Ecto neural progenitor cell (in vitro differentiated cells): ENCODE measurements around the gene DRAM1.
"Not testable (repeated sequence)": the region's sequence is repeated elsewhere in the genome, so short reads cannot be mapped to it uniquely, and the experiment has no call there.

ENCODE experiments used
- DNase-seq: peaks from one replicate; pipeline ENCODE4 v3.0.0-alpha.2; 2018; ENCODE audit warnings: low spot score

The DRAM1 gene

DNA sequence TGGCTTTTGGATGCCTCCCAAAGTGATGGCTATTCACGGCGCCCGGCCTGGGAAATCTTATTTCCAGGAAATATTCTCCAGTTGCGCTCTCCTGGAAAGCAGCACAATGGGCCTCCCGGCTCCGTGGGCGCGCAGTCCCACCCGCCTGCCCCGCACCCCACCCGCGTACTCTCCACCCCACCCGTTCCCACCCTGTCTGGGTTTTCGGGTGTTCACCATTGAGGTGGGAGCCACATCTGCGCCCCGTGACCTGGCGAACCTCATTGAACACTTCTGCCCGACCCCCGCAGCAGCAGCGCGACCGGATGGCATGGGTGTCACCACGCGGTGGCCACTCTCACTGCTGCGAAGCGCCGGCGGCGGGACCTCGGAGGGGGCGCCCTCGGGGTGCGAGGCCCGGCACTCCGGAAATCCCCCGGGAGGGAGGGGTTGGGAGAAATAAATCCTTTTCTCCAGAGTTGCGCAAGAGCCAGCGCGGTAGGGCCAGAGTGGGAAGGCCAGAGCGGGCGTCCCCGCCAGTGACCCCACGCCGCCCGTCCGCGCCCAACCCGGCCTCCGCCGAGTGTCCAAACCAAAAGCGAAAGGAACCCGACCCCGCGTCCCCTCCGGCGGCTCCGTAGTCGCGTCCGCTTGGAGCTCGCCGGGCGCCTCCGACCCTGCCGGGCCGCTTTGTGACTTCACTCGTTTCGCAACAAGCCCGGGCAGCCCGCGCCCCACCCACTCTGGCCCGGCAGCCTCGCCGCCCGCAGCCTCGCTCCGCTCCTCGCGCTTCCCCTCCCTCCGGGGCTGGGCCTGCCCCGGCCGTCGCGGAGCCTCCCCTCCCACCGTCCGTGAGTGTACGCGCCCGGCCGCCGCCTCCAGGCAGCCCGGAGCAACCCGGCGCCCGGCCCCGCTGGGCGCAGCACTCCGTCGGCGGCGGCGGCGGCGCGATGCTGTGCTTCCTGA, at the start of gene DRAM1:
TSS of gene DRAM1 (plus strand) at position 720 of the 945 bp plus-strand sequence. CDS start at position 930, 210 bp downstream.
- peak; percentile 90 for DNase-seq

GRCh38 chr12:101828463-101829196, 48.8 kb upstream of the DRAM1 start:
- DNase-seq = no peak

GRCh38 chr12:101829639-101830366, 47.6 kb upstream of the DRAM1 start:
- DNase-seq = no peak

DNA sequence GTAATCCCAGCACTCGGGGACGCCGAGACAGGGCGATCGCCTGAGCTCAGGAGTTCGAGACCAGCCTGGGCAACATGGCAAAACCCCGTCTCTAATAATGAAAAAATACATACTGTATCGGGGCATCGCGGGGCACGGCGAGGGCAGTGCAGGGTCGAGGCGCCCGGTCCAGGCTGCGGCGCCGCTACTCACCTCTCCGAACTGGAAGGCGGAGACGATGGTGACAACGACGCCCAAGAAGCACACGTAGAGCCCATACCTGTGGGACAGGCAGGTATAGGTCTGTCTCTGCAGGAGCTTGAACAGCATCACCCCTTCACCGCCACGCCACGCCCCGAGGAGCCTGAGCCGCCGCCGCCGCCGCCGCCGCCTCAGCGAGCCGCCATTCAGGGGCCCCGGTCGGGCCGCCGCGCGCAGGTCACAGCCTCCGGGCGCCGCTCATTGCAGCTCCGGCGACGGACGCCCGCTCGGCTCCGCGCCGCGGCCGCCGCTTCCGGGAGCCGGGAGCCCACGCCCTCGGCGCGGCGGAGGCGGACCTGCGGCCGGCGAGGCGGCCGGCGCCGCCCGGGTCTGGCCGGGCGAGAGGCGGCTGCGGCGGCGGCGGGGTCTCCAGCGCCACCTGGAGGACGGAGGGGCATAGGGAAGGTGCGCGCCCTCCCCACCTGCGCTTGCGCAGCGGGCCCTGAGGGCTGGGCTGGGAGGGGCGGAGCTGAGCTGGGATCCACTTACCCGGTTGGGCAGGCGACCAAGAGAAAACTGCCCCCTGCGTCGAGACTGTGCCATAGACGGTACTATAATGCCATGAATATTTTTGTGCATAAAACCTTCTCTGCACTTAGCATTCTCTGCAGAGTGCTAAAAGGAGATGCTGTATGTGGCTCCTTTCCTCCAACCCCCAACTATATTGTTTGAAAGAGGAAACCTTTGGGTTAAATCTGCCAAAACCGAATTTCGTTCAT, 46.7 kb upstream of the DRAM1 start, which contains the start of gene GNPTAB:
TSS of gene GNPTAB (minus strand) at position 593 of the 959 bp plus-strand sequence. CDS start at position 309, 284 bp downstream.
- peak; percentile 99 for DNase-seq

GRCh38 chr12:101832030-101832429, 45.4 kb upstream of the DRAM1 start:
- no peak for DNase-seq

DNA sequence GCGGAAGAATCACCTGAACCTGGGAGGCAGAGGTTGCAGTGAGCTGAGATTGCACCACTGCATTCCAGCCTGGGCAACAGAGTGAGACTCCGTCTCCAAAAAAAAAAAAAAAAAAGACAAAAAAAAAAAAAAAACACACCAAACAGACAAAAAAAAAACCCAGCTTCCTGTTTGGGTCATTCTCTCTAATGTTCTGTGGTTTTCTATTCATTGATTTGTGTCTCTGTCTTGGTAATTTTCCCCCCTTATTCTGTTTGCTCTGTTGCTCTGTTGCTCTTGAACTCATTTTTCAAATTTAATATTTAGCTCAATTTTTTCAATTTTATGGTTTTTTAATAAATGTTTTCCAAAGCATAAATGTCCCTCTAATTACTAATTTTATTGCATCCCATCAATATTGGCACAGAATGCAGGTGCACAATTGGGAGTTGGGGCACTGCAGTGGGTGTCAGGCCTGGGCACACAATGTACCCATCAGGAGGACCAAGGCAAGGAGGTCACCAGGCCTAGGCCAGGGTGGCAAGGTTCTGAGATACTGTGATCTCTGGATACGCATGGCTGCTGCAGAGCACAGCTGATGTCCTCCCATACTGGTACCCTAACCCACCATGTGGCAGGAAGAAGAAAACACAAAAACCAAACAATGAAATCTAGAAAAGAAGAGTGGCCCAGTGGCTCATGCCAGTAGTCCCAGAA, 38.6 kb upstream of the DRAM1 start:
- no peak for DNase-seq

- DNase-seq = peak; percentile 72
These were observed 37.8 kb upstream of the DRAM1 start for GRCh38 chr12:101839324-101840283.

DNA sequence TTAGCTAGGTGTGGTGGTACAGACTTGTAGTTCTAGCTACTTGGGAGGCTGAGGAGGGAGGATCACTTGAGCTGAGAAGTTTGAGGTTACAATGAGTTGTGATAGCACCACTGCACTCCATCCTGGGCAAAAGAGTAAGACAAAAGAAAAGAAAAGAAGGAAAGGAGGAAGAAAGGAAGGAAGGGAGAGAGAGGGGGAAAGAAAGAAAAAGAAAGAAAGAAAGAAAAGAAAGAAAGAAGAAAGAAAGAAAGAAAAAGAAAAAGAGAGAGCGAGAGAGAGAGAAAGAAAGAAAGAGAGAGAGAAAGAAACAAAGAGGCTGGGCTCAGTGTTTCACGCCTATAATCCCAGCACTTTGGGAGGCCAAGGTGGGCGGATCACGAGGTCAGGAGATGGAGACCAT, 36.3 kb upstream of the DRAM1 start:
- DNase-seq = no peak

DNA sequence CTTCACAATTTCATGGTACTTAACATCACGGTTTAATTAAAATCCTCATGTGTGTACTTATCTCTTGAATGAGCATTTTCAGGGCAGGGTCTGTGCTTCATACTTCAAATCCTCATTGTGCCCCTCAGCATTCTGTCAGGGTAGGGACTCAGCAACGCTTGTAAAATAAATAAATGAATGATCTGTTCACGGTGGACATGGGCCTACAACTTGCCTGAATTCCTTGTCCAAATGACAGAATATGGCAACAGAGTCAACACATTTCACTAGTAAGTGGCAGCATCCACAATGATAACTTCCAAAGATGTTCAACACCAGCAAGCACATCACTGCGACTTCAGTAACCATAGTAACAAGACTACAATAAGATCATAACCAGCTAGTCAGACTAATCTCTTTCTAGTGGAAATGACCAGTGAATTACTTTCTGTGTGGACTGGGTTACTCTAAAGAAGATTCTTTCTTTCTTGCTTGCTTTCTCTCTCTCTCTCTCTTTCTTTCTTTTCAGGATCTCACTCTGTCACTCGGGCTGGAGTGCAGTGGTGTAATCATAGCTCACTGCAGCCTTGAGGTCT, 32.2 kb upstream of the DRAM1 start:
- no peak for DNase-seq

- DNase-seq = no peak
These were observed 30.1 kb upstream of the DRAM1 start for GRCh38 chr12:101847325-101847724.

DNA sequence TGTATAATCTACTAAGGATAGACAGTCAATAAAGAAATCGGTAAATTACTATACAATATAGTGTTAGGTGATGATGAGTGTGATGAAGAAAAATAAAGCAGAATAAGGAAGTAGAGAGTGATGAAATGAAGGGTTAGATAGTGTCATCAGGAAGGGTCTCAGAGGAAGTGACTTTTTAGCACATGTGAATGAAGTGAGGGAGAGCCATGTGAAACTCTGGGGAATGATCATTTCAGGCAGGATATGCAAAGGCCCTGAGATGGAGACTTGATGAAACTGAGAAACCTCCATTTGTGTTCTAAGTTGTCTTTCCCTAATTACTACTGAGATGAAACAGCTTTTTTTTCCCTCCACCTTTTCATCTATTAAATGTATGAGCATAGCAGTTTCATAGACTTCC, 27.2 kb upstream of the DRAM1 start:
- DNase-seq = no peak

DNA sequence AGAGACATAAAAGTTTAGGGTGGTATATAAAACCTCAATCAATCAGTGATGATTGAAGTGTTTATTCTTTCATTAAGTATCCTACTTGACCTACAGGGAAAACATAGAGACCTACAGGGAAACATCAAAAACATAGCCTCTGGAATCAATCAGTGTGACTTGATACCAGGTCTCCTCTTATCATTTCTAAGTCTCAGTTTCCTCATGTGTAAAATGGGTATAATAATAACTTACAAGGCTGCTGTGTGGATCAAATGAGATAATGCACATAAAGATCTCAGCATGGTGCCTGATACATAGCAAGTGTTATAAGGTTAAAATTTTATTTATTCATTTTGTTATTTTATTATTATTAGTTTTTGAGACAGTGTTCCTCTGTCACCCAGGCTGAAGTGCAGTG, 24.4 kb upstream of the DRAM1 start:
- no peak for DNase-seq

DNA sequence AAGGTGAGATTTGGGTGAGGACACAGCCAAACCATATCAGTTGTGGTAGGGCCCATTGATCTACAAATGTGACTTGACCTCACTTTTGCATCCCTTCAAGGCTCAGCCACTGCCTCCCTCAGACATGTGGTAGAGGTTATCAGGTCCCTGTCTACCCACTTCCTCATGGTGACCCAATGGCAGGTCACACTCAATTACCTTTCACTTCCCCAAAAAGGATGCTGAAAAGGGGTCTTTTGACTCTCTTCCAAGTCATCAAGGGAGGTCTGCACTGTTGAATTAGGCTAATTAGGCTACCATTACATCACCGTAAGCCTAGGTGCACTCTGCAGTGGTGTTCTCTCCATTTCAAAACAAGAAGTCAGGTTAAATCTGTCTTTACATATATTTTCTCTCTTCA, 22.6 kb upstream of the DRAM1 start:
- DNase-seq = no peak

DNA sequence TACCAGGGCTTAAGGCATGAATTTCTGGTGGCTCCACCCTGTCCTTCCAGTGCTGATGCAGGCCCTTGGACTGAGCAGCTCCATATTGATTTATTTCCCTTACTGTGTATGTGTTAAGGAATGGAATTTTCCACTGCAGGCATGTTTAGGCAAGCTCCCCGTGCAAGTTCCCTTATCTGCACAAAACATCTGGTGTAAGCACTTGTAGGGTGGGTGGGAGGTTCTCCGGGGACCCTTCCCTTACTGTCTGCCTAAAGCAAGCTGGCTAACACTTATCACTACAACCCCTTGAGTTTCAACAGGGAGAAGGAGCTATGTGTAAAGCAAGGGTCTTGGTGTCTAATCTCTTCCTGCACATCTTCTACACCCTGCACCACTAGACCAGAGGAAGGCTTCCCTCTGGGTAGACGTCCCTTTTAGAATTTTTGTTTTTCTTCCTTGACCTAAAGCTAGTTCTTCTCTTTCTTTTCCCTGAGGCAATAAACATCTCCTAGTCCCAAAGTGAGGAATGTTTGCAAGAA, 22.0 kb upstream of the DRAM1 start:
- no peak for DNase-seq

DNA sequence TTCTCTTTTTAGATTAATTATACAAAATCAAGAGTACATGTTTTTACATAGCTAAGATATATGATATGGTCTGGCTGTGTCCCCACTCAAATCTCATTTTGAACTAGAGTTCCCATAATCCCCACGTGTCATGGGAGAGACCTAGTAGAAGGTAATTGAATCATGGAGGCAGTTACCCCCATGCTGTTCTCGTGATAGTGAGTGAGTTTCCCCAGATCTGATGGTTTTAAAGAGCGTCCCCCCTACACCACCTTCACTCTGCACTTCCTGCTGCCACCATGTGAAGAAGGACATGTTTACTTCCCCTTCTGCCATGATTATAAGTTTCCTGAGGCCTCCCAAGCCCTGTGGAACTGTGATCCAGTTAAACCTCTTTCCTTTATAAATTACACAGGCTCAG, 21.4 kb upstream of the DRAM1 start:
- no peak for DNase-seq

- DNase-seq = not testable (repeated sequence)
These were observed 20.8 kb upstream of the DRAM1 start for GRCh38 chr12:101856614-101857013.

- no peak for DNase-seq
These were observed 20.3 kb upstream of the DRAM1 start for GRCh38 chr12:101857043-101857558.

- DNase-seq = no peak
These were observed 19.0 kb upstream of the DRAM1 start for GRCh38 chr12:101858361-101858760.
